ENCODE results near the gene KLHL21. TPM values are rescaled to one million over a fixed set of nuclear protein-coding genes. Genes with fewer than 3 reads are reported as not detected.
A peak's percentile ranks its signal among the peaks of the same experiment; 100 is the strongest.

KLHL21 gene
- total and polyA plus RNA-seq, 2 donors (not counting 1 experiment from before 2014, with no cell fraction given): 14.4 to 29.9 TPM

DNA sequence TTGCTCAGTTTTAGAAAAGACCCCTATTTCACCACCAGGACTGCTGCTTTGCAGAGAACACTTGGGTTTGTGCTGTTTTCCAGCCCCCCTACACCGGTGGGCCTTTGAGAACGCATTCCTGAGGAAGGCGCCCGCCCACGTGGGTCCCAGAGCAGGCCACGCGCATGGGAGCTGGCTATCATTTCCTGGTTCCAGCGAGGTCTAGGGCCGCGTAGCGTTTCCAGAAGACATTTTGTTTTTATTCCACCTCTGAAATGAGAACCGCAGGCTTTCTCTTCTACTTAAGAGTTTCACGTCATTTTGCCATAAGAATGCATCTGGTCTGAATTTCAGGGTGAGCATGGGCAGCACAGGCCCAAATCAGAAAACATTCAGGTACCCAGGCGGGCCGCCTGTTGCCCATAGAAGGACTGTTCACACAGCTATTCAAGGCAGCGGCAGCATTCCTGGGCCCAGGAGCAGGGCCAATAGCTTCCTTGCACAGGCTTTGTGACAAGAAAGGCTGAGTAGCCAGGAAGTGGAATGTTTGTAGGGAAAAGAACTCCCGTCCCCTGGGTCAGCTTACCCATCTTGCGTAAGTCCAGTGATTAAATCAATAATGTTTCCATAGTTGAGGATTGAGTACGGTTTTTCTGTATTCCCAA lies 1.4 kb upstream of the KLHL21 start:
- H3K27me3 Mint-ChIP-seq: no peaks in the 10 kb centered on the region
- no peaks in the 10 kb centered on the region for H3K9me3 Mint-ChIP-seq (ENCODE audit: insufficient read depth)
- H3K4me2 ChIP-seq (replicated peaks; ENCODE audit: low read depth, low read length, poor library complexity, severe bottlenecking): peak overlapping the region; percentile 100
- H3K4me3 ChIP-seq (ENCODE audit: control extremely low read depth in 1 of 5, extremely low read depth in 1 of 5, insufficient read depth in 1 of 5, low read depth in 2 of 5, low read length in 4 of 5): peak overlapping the region in 4 of 5 experiments; percentile 68 to 94 (median 84)
- H3K4me3 Mint-ChIP-seq: peak overlapping the region; percentile 91
- peak overlapping the region; percentile 94 to 95 for H3K27ac ChIP-seq (ENCODE audit: low read length in 2 of 2)
- POLR2A ChIA-PET: interaction anchor here (0.7 to 3.4 kb wide), 5 partner anchors 8 to 24 kb away, joined by 3 to 21 read pairs (median 8); partner anchors contain the start of genes PHF13, THAP3 and ZBTB48
- H3K27ac Mint-ChIP-seq: peak overlapping the region; percentile 99
- peak overlapping the region; percentile 78 for H3K9ac ChIP-seq (ENCODE audit: low read length)
- no peaks in the 10 kb centered on the region for H3K9me3 ChIP-seq (ENCODE audit: control extremely low read depth in 1 of 3, control insufficient read depth in 2 of 3, insufficient read depth in 1 of 3, low read length in 2 of 3)
- WGBS (ENCODE audit: insufficient coverage): 75% methylated on average over 16 of the region's 19 CpGs
- DNase-seq (no peak), ATAC-seq (ENCODE audit: low read depth) (no peak)
- H3K4me1 Mint-ChIP-seq: peaks cover 34% of the 10 kb centered on the region
- no peaks in the 10 kb centered on the region for H3K27me3 ChIP-seq (replicated peaks in 1 of 4; ENCODE audit: control extremely low read depth in 1 of 4, control insufficient read depth in 3 of 4, insufficient read depth in 4 of 4, low read length in 3 of 4)
- peak overlapping the region; percentile 89 for H2AFZ ChIP-seq (ENCODE audit: insufficient read depth, low read depth, low read length, poor library complexity, severe bottlenecking)
- peaks cover 26% of the 10 kb centered on the region for H4K20me1 ChIP-seq (ENCODE audit: control insufficient read depth, insufficient read depth, low read length, poor library complexity, severe bottlenecking)
- H3K4me1 ChIP-seq (ENCODE audit: control insufficient read depth in 2 of 2, insufficient read depth in 2 of 2, low read length in 2 of 2): peaks cover 26 to 40% of the 10 kb centered on the region in 2 donors
- intact Hi-C loops (cut with micrococcal nuclease): loop anchor here (1.0 to 2.0 kb wide), 3 partner anchors 9 to 181 kb away; partner anchors contain the start of genes CAMTA1 and PHF13
- H3K79me2 ChIP-seq (ENCODE audit: control insufficient read depth, insufficient read depth, low read length): peaks cover 27% of the 10 kb centered on the region
- no peaks in the 10 kb centered on the region for H3K36me3 ChIP-seq (replicated peaks in 1 of 2; ENCODE audit: control extremely low read depth in 1 of 2, control insufficient read depth in 1 of 2, extremely low read depth in 1 of 2, insufficient read depth in 2 of 2, low read length in 1 of 2)
- CTCF ChIA-PET: interaction anchor here (1.6 to 5.4 kb wide), 4 partner anchors 12 to 49 kb away, joined by 4 to 33 read pairs (median 12); partner anchors contain the start of genes NOL9, TAS1R1 and THAP3
- TF ChIP-seq EZH2 (IDR thresholded peaks at IDR 0.05; ENCODE audit: borderline replicate concordance, insufficient read depth, low read depth, low read length, poor library complexity, severe bottlenecking): no peak
- TF ChIP-seq, protein P1, sequence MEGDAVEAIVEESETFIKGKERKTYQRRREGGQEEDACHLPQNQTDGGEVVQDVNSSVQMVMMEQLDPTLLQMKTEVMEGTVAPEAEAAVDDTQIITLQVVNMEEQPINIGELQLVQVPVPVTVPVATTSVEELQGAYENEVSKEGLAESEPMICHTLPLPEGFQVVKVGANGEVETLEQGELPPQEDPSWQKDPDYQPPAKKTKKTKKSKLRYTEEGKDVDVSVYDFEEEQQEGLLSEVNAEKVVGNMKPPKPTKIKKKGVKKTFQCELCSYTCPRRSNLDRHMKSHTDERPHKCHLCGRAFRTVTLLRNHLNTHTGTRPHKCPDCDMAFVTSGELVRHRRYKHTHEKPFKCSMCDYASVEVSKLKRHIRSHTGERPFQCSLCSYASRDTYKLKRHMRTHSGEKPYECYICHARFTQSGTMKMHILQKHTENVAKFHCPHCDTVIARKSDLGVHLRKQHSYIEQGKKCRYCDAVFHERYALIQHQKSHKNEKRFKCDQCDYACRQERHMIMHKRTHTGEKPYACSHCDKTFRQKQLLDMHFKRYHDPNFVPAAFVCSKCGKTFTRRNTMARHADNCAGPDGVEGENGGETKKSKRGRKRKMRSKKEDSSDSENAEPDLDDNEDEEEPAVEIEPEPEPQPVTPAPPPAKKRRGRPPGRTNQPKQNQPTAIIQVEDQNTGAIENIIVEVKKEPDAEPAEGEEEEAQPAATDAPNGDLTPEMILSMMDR (IDR thresholded peaks at IDR 0.05): no peak

Measured in B cell (primary cell).